H9 (cell line): ENCODE data around the gene ZNRF4. TPM values are rescaled to one million over a fixed set of nuclear protein-coding genes. Genes with fewer than 3 reads are reported as not detected.

ENCODE experiments used
- DNase-seq: peaks from one replicate; pipeline ENCODE4 v3.0.0-alpha.2; 2017
- H2AFZ ChIP-seq: one replicate; pipeline ENCODE4 v1.6.1; 2013; ENCODE audit warnings: mild to moderate bottlenecking, low read length, control low read depth, moderate library complexity
- H2AK5ac ChIP-seq: 2 replicates; pipeline ENCODE4 v1.6.1; 2013; ENCODE audit warnings: low read length, control low read depth, mixed read lengths; ENCODE audit not compliant: insufficient read length
- H2BK120ac ChIP-seq: one replicate; pipeline ENCODE4 v1.6.1; 2013; ENCODE audit warnings: low read depth, mild to moderate bottlenecking, low read length, control low read depth, inconsistent platforms; ENCODE audit not compliant: poor library complexity, severe bottlenecking
- H2BK12ac ChIP-seq: 2 replicates; pipeline ENCODE4 v1.6.1; 2013; ENCODE audit warnings: low read length, control low read depth, mixed read lengths, low read depth; ENCODE audit not compliant: insufficient read length
- H2BK15ac ChIP-seq: 2 replicates; pipeline ENCODE4 v1.6.1; 2013; ENCODE audit warnings: low read depth, low read length, control low read depth
- H2BK20ac ChIP-seq: one replicate; pipeline ENCODE4 v1.6.1; 2013; ENCODE audit warnings: low read depth, mild to moderate bottlenecking, low read length, control low read depth, inconsistent platforms; ENCODE audit not compliant: poor library complexity, severe bottlenecking
- H2BK5ac ChIP-seq: 2 replicates; pipeline ENCODE4 v1.6.1; 2013; ENCODE audit warnings: low read length, control low read depth, mixed read lengths; ENCODE audit not compliant: insufficient read length
- H3K14ac ChIP-seq: 2 replicates; pipeline ENCODE4 v1.6.1; 2013; ENCODE audit warnings: low read length, control low read depth; ENCODE audit not compliant: insufficient read depth
- H3K18ac ChIP-seq: 2 replicates; pipeline ENCODE4 v1.6.1; 2013; ENCODE audit warnings: low read depth, mild to moderate bottlenecking, mixed read lengths, low read length, control low read depth; ENCODE audit not compliant: insufficient read length
- H3K23ac ChIP-seq: 2 replicates; pipeline ENCODE4 v1.6.1; 2013; ENCODE audit warnings: low read length, control low read depth, mixed read lengths, low read depth; ENCODE audit not compliant: insufficient read length
- H3K23me2 ChIP-seq: 2 replicates; pipeline ENCODE4 v1.6.1; 2013; ENCODE audit warnings: low read depth, mild to moderate bottlenecking, mixed read lengths, low read length, control low read depth; ENCODE audit not compliant: insufficient read length, poor library complexity, severe bottlenecking
- H3K27ac ChIP-seq: 2 replicates; pipeline ENCODE4 v1.5.1; 2013; ENCODE audit warnings: low read length, control low read depth, mixed read lengths, low read depth; ENCODE audit not compliant: insufficient read length
- H3K27me3 ChIP-seq: 2 replicates; pipeline ENCODE4 v1.6.1; 2013; ENCODE audit warnings: low read length, control low read depth, inconsistent platforms; ENCODE audit not compliant: insufficient read depth
- H3K4ac ChIP-seq: 2 replicates; pipeline ENCODE4 v1.6.1; 2013; ENCODE audit warnings: low read depth, mild to moderate bottlenecking, control low read depth, inconsistent platforms, low read length, moderate library complexity
- H3K4me1 ChIP-seq: 2 replicates; pipeline ENCODE4 v1.6.1; 2013; ENCODE audit warnings: low read length, control low read depth, inconsistent platforms; ENCODE audit not compliant: insufficient read depth
- H3K4me2 ChIP-seq: 2 replicates; pipeline ENCODE4 v1.6.1; 2013; ENCODE audit warnings: low read length, control low read depth, mixed read lengths; ENCODE audit not compliant: insufficient read length, insufficient read depth
- H3K56ac ChIP-seq: 2 replicates; pipeline ENCODE4 v1.6.1; 2013; ENCODE audit warnings: low read depth, mild to moderate bottlenecking, mixed read lengths, low read length, control low read depth; ENCODE audit not compliant: insufficient read length
- H3K79me1 ChIP-seq: 2 replicates; pipeline ENCODE4 v1.6.1; 2013; ENCODE audit warnings: low read depth, mild to moderate bottlenecking, moderate library complexity, low read length, control low read depth, inconsistent platforms; ENCODE audit not compliant: insufficient read depth, poor library complexity, severe bottlenecking
- H3K79me2 ChIP-seq: 2 replicates; pipeline ENCODE4 v1.6.1; 2013; ENCODE audit warnings: low read length, control low read depth, inconsistent platforms; ENCODE audit not compliant: insufficient read depth
- H3K9ac ChIP-seq: 2 replicates; pipeline ENCODE4 v1.6.1; 2013; ENCODE audit warnings: low read length, control low read depth, mixed read lengths; ENCODE audit not compliant: insufficient read length; ENCODE audit errors: extremely low read depth
- H3K9me3 ChIP-seq: one replicate; pipeline ENCODE4 v1.6.1; 2013; ENCODE audit warnings: low read depth, low read length, inconsistent platforms; ENCODE audit not compliant: control insufficient read depth
- H3T11ph ChIP-seq: one replicate; pipeline ENCODE4 v1.6.1; 2013; ENCODE audit warnings: mild to moderate bottlenecking, low read length, control low read depth, inconsistent platforms
- H4K20me1 ChIP-seq: one replicate; pipeline ENCODE4 v1.6.1; 2013; ENCODE audit not compliant: control insufficient read depth, insufficient read length, insufficient read depth
- H4K5ac ChIP-seq: 2 replicates; pipeline ENCODE4 v1.6.1; 2013; ENCODE audit warnings: low read depth, mild to moderate bottlenecking, mixed read lengths, low read length, control low read depth; ENCODE audit not compliant: insufficient read length
- H4K8ac ChIP-seq: replicated peaks from 2 replicates; pipeline ENCODE4 v1.6.1; 2013; ENCODE audit warnings: low read length, control low read depth, mixed read lengths, low read depth; ENCODE audit not compliant: insufficient read length
- H4K91ac ChIP-seq: 2 replicates; pipeline ENCODE4 v1.6.1; 2013; ENCODE audit warnings: low read depth, mild to moderate bottlenecking, moderate library complexity, mixed read lengths, low read length, control low read depth; ENCODE audit not compliant: insufficient read length
- H3K27ac Mint-ChIP-seq, 3 experiments: 2 replicates in 2 of 3; 3 replicates in 1 of 3; pipeline ENCODE4 v1.8.0; 2020 to 2021; ENCODE audit warnings: mixed read lengths in 3 of 3, mild to moderate bottlenecking in 1 of 3, moderate library complexity in 1 of 3
- H3K27me3 Mint-ChIP-seq: 2 replicates; pipeline ENCODE4 v1.8.0; 2021; ENCODE audit warnings: low read depth, mild to moderate bottlenecking, moderate library complexity, mixed read lengths
- H3K36me3 Mint-ChIP-seq, 3 experiments: 2 replicates in 2 of 3; 3 replicates in 1 of 3; pipeline ENCODE4 v1.8.0; 2020 to 2021; ENCODE audit warnings: low read depth in 3 of 3, mixed read lengths in 3 of 3; ENCODE audit not compliant: insufficient read depth in 1 of 3
- H3K4me1 Mint-ChIP-seq, 2 experiments: 2 replicates each; pipeline ENCODE4 v1.8.0; 2020; ENCODE audit warnings: mixed read lengths in 2 of 2
- H3K4me3 Mint-ChIP-seq, 2 experiments: 2 replicates in 1 of 2; 3 replicates in 1 of 2; pipeline ENCODE4 v1.8.0; 2020 to 2021; ENCODE audit warnings: mild to moderate bottlenecking in 2 of 2, mixed read lengths in 2 of 2, moderate library complexity in 1 of 2
- H3K9me3 Mint-ChIP-seq, 2 experiments: 2 replicates in 1 of 2; 3 replicates in 1 of 2; pipeline ENCODE4 v1.8.0; 2020; ENCODE audit warnings: mild to moderate bottlenecking in 2 of 2, mixed read lengths in 2 of 2, moderate library complexity in 1 of 2
- CTCF ChIP-seq: fragments of 200-600 bp; sonication (generic); conservative IDR thresholded peaks from 3 replicates; pipeline ENCODE4 v1.8.0; 2021; ENCODE audit warnings: antibody characterized with exemption, mild to moderate bottlenecking
- WGBS: extraction: QIAGEN DNeasy Blood & Tissue Kit; methylation state at CpG from one replicate; pipeline ENCODE4 v1.1.7; 2013; ENCODE audit warnings: missing lambda C conversion rate, low lambda C conversion rate, mixed read lengths; ENCODE audit not compliant: insufficient read length; ENCODE audit errors: extremely low coverage; 5-methylcytosine and 5-hydroxymethylcytosine counted together
- total RNA-seq: library from RNA; stranded (reverse); gene quantifications from 2 replicates; pipeline ENCODE4 v1.2.1, GENCODE V29; 2021

The ZNRF4 gene
- total RNA-seq, 1 experiment from 2014 or later = not detected

GRCh38 chr19:5454743-5455142 lies 474 bp upstream of the ZNRF4 start:
- no peak overlapping the region for H3K27ac Mint-ChIP-seq
- no peaks in the 10 kb centered on the region for H3K9me3 ChIP-seq

More at GRCh38 chr19:5454743-5455142, 474 bp upstream of the ZNRF4 start:
- no peak for TF ChIP-seq CTCF
- Histone ChIP-seq H3K14ac (no peak overlapping the region), H2AK5ac (no peak overlapping the region), H3K4me1 (no peaks in the 10 kb centered on the region), H3K9ac (no peak overlapping the region), H2BK120ac (no peak overlapping the region), H3K27me3 (no peaks in the 10 kb centered on the region), H4K5ac (no peak overlapping the region), H3K79me1 (no peaks in the 10 kb centered on the region), H3K4me2 (no peak overlapping the region), H2BK20ac (no peak overlapping the region), H3K79me2 (no peaks in the 10 kb centered on the region), H2BK15ac (no peak overlapping the region), H4K8ac (no peak overlapping the region), H3K23ac (no peak overlapping the region), H4K20me1 (no peaks in the 10 kb centered on the region), H3K27ac (no peak overlapping the region), H3T11ph (no peak overlapping the region), H2BK12ac (no peak overlapping the region), H3K4ac (no peak overlapping the region), H2BK5ac (no peak overlapping the region), H3K23me2 (no peaks in the 10 kb centered on the region), H3K18ac (no peak overlapping the region), H2AFZ (no peak overlapping the region), H3K56ac (no peak overlapping the region), H4K91ac (no peak overlapping the region)
- Mint-ChIP-seq H3K4me1 (no peaks in the 10 kb centered on the region), H3K9me3 (no peaks in the 10 kb centered on the region), H3K27me3 (peaks cover 37% of the 10 kb centered on the region), H3K36me3 (no peaks in the 10 kb centered on the region; a peak in 1 of 7 replicates), H3K4me3 (no peak overlapping the region)
- DNase-seq = no peak
- no CpG with 5 or more reads among the region's 5 CpGs for WGBS
